Breast epithelium (tissue), 4 donors: ENCODE results near the gene DCST2. TPM values are rescaled to one million over a fixed set of nuclear protein-coding genes. Genes with fewer than 3 reads are reported as not detected.

ENCODE experiments used
- DNase-seq, 2 donors: peaks; one replicate each; pipeline ENCODE4 v3.0.0-alpha.2; 2019; ENCODE audit warnings: low spot score in 2 of 2
- H3K27ac ChIP-seq, 2 donors: fragments of 200-600 bp; sonication (generic) in 1 of 2; one replicate each; pipeline ENCODE4 v1.5.1; 2016 to 2019; ENCODE audit warnings: mild to moderate bottlenecking in 1 of 2
- H3K27me3 ChIP-seq, 2 donors: fragments of 200-600 bp; sonication (generic) in 1 of 2; one replicate each; pipeline versions ENCODE4 v1.5.1 to v1.6.0; 2017 to 2019; ENCODE audit warnings: control low read depth in 1 of 2, mild to moderate bottlenecking in 1 of 2
- H3K36me3 ChIP-seq: fragments of 200-600 bp; one replicate; pipeline ENCODE4 v1.5.1; 2019
- H3K4me1 ChIP-seq, 2 donors: fragments of 200-600 bp; sonication (generic); one replicate each; pipeline ENCODE4 v1.5.1; 2016 to 2019; ENCODE audit warnings: control low read depth in 1 of 2
- H3K4me3 ChIP-seq, 3 donors: fragments of 200-600 bp; sonication (generic); 1 replicate in 2 of 3; 2 replicates in 1 of 3; pipeline ENCODE4 v1.5.1; 2016 to 2019; ENCODE audit warnings: mild to moderate bottlenecking in 3 of 3, moderate library complexity in 2 of 3
- H3K9me3 ChIP-seq, 2 donors: fragments of 200-600 bp; sonication (generic) in 1 of 2; one replicate each; pipeline ENCODE4 v1.5.1; 2016 to 2019; ENCODE audit warnings: control low read depth in 1 of 2
- POLR2A ChIP-seq: fragments of 450-650 bp; IDR thresholded peaks from one replicate; pipeline ENCODE4 v1.6.1; 2016; ENCODE audit warnings: antibody characterized with exemption, mild to moderate bottlenecking, moderate library complexity
- POLR2AphosphoS5 ChIP-seq, 3 donors: sonication (generic); formaldehyde crosslinking; IDR thresholded peaks; one replicate each; pipeline ENCODE4 v1.6.1; 2017; ENCODE audit warnings: antibody characterized with exemption in 3 of 3
- intact Hi-C: fragments of 100-400 bp; cut with DNase I; formaldehyde crosslinking; loops from one replicate; pipeline ENCODE4 v1.15.1; 2023; ENCODE audit warnings: low total_unique reads
- total RNA-seq, 3 donors: library from RNA; depleted of rRNA; stranded (reverse); fragments of >200 nt; gene quantifications; one replicate each; pipeline ENCODE4 v1.1.0, GENCODE V29; 2016
- TF ChIP-seq, protein P1 (sequence below), 3 donors: fragments of 450-650 bp; IDR thresholded peaks; one replicate each; pipeline ENCODE4 v1.5.1; 2016 to 2017; ENCODE audit warnings: antibody characterized with exemption in 3 of 3, mild to moderate bottlenecking in 3 of 3, moderate library complexity in 3 of 3

Gene DCST2
- total RNA-seq, 3 donors from 2014 or later = 0.48 to 4.4 (median 3.3) TPM

DNA sequence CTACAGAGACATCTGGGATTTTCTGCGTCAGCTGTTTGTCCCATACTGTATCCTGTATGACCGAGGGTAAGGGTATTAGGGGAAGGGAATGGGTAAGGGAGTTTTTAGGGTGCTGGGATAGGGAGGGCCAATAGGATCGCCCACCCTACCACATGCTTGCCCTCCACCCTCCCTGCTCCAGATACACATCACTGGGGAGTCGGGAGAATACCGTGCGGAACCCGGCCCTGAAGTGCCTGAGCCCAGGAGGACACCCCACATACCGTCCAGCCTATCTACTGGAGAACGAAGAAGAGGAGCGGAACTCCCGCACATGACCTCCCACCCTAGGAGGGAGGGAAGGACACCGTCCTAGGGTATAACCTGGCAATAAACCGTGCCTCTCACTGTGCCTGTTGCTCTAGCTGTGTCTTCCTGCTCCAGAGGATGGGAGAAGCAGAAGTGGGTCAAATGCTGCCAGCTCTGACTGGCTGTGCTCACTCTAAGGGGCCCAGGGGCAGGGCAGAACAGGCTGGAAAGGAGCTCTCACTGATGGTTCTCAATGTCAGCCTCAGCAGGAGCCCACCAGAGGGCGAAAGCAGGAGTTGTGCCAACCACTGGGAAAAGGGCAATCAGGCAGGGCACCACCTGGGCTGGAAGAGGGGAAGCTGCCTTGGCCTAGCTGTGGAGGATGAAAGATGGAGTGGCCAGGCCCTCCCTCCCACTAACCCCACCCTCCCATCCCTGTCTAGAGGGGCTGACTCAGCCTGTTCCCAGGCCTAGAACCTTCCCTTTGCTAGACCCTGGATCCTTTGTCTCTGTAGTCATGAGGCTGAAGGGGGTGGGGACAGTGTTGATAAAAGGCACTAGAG is 40.6 kb downstream of the DCST2 start:
- Histone ChIP-seq H3K36me3 (no peaks in the 10 kb centered on the region), H3K27ac (no peak overlapping the region), H3K4me3 (no peak overlapping the region), H3K9me3 (no peaks in the 10 kb centered on the region), H3K4me1 (no peaks in the 10 kb centered on the region), H3K27me3 (no peaks in the 10 kb centered on the region)
- TF ChIP-seq, protein P1, sequence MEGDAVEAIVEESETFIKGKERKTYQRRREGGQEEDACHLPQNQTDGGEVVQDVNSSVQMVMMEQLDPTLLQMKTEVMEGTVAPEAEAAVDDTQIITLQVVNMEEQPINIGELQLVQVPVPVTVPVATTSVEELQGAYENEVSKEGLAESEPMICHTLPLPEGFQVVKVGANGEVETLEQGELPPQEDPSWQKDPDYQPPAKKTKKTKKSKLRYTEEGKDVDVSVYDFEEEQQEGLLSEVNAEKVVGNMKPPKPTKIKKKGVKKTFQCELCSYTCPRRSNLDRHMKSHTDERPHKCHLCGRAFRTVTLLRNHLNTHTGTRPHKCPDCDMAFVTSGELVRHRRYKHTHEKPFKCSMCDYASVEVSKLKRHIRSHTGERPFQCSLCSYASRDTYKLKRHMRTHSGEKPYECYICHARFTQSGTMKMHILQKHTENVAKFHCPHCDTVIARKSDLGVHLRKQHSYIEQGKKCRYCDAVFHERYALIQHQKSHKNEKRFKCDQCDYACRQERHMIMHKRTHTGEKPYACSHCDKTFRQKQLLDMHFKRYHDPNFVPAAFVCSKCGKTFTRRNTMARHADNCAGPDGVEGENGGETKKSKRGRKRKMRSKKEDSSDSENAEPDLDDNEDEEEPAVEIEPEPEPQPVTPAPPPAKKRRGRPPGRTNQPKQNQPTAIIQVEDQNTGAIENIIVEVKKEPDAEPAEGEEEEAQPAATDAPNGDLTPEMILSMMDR (IDR thresholded peaks at IDR 0.05) = no peak
- TF ChIP-seq POLR2A (no peak), POLR2AphosphoS5 (IDR thresholded peaks at IDR 0.05) (no peak)
- intact Hi-C loops = no loop called here
- no peak for DNase-seq

- DNase-seq = no peak
- no peaks in the 10 kb centered on the region for H3K36me3 ChIP-seq
- intact Hi-C loops = no loop called here
These were observed 43.3 kb downstream of the DCST2 start for GRCh38 chr1:154990276-154990675.

DNA sequence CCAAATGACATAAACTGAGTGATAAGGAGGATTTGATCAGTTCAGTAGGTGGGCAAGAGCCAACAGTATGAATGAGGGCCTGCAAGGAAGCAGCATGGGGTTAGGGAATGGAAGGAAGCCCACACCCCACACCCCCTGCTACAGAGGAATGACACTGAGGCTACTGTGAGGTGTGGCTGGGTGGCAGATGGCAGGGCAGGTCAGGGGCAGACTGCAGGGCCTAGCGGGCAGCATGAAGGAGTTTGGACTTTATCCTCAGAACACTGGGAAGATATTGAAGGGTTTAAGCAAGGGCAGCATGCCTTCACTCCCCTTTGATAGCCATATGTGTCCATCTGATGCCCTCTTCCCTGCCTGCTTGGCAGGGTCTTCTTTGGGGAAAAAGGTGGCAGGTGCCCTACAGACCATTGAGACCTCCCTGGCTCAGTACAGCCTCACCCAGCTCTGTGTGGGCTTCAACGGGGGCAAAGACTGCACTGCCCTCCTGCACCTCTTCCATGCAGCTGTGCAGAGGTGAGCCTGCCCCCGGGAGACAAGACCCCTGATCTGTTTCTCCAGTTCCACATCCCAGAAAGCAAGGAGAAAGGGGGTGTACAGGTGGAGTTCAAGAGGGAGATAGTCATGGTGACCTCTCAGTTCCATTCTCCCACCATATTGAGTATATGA is 44.3 kb downstream of the DCST2 start:
- TF ChIP-seq POLR2AphosphoS5 (IDR thresholded peaks at IDR 0.05) (no peak), POLR2A (no peak)
- TF ChIP-seq, protein P1 (IDR thresholded peaks at IDR 0.05) = no peak
- H3K27me3 ChIP-seq = no peaks in the 10 kb centered on the region
- H3K36me3 ChIP-seq = no peaks in the 10 kb centered on the region

More at GRCh38 chr1:154990276-154990675, 43.3 kb downstream of the DCST2 start:
- TF ChIP-seq, protein P1 (IDR thresholded peaks at IDR 0.05) = no peak
- no peak for TF ChIP-seq POLR2AphosphoS5 (IDR thresholded peaks at IDR 0.05)
- no peak for TF ChIP-seq POLR2A
- Histone ChIP-seq H3K27me3 (no peaks in the 10 kb centered on the region), H3K27ac (no peak overlapping the region), H3K4me3 (no peak overlapping the region), H3K4me1 (no peaks in the 10 kb centered on the region), H3K9me3 (no peaks in the 10 kb centered on the region)

GRCh38 chr1:154988058-154988954 is 45.3 kb downstream of the DCST2 start:
- no peak overlapping the region for H3K4me3 ChIP-seq
- TF ChIP-seq POLR2A = no peak
- TF ChIP-seq, protein P1 (IDR thresholded peaks at IDR 0.05) = no peak
- TF ChIP-seq POLR2AphosphoS5 (IDR thresholded peaks at IDR 0.05) = no peak
- intact Hi-C loops = no loop called here
- DNase-seq = no peak
- H3K36me3 ChIP-seq = no peaks in the 10 kb centered on the region
- no peak overlapping the region for H3K27ac ChIP-seq
- H3K27me3 ChIP-seq = no peaks in the 10 kb centered on the region
- no peaks in the 10 kb centered on the region for H3K9me3 ChIP-seq
- H3K4me1 ChIP-seq = peaks cover 4 to 8% of the 10 kb centered on the region in 2 donors

More for the DNA sequence above, 44.3 kb downstream of the DCST2 start:
- no peak for DNase-seq
- Histone ChIP-seq H3K9me3 (no peaks in the 10 kb centered on the region), H3K27ac (no peak overlapping the region), H3K4me3 (no peak overlapping the region), H3K4me1 (no peaks in the 10 kb centered on the region)
- intact Hi-C loops = loop anchor here (1.0 kb wide), 1 partner anchor 23 kb away; no protein-coding TSS in a partner anchor
